Suprapubic skin (tissue), 4 donors: Measurements from ENCODE around the gene GNA12.

Source experiments
- POLR2A ChIP-seq, 2 donors: fragments of 450-650 bp; IDR thresholded peaks; one replicate each; pipeline ENCODE4 v1.6.1; 2017; ENCODE audit warnings: antibody characterized with exemption in 2 of 2, mild to moderate bottlenecking in 2 of 2, moderate library complexity in 2 of 2
- POLR2AphosphoS5 ChIP-seq, 3 donors: sonication (generic); formaldehyde crosslinking; IDR thresholded peaks; one replicate each; pipeline ENCODE4 v1.6.1; 2017; ENCODE audit warnings: antibody characterized with exemption in 3 of 3
- TF ChIP-seq, protein P1 (sequence below), 2 donors: fragments of 200-600 bp in 1 of 2; fragments of 450-650 bp in 1 of 2; sonication (generic) in 1 of 2; IDR thresholded peaks; one replicate each; pipeline ENCODE4 v1.5.1; 2016 to 2019; ENCODE audit warnings: antibody characterized with exemption in 2 of 2, mild to moderate bottlenecking in 1 of 2, moderate library complexity in 1 of 2

DNA sequence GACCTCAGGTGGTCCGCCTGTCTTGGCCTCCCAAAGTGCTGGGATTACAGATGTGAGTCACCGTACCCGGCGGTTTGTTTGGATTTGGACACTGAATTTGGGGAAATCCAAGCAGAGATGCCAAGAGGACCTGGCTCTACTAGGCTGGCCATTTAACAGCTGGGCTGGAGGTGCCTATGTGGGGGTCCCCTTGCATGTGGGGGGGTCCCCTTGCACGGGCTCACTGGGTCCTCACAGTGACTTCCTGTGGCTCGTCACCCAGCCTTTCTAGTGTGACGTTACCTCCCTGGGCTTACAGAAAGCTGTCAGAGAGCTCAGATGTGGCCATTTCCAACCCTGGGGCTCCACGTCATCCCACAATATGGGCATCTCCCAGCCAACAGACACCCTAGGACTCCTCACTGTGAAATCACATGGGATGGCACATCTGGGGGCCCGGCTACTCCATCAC lies 49.3 kb upstream of the GNA12 start:
- TF ChIP-seq, protein P1, sequence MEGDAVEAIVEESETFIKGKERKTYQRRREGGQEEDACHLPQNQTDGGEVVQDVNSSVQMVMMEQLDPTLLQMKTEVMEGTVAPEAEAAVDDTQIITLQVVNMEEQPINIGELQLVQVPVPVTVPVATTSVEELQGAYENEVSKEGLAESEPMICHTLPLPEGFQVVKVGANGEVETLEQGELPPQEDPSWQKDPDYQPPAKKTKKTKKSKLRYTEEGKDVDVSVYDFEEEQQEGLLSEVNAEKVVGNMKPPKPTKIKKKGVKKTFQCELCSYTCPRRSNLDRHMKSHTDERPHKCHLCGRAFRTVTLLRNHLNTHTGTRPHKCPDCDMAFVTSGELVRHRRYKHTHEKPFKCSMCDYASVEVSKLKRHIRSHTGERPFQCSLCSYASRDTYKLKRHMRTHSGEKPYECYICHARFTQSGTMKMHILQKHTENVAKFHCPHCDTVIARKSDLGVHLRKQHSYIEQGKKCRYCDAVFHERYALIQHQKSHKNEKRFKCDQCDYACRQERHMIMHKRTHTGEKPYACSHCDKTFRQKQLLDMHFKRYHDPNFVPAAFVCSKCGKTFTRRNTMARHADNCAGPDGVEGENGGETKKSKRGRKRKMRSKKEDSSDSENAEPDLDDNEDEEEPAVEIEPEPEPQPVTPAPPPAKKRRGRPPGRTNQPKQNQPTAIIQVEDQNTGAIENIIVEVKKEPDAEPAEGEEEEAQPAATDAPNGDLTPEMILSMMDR (IDR thresholded peaks at IDR 0.05), result no peak
- TF ChIP-seq POLR2AphosphoS5 (IDR thresholded peaks at IDR 0.05) (no peak), POLR2A (IDR thresholded peaks at IDR 0.05) (no peak)
